K562 (cell line): Measurements from ENCODE around the gene RBL1. TPM values are rescaled to one million over a fixed set of nuclear protein-coding genes. Genes with fewer than 3 reads are reported as not detected.
A peak's percentile ranks its signal among the peaks of the same experiment; 100 is the strongest.

Experiments
- ATAC-seq: fragments of 200-7000 bp; cut with Tn5 transposase; 3 replicates; pipeline ENCODE4 v1.9.1; 2020; ENCODE audit warnings: moderate library complexity
- BruUV-seq: library from RNA; stranded (reverse); fragments of 400-500 nt; replicated peaks from 2 replicates; lab custom pipeline; 2021; lab: Mats Ljungman, UMichigan
- CTCF ChIA-PET: fragments of 300-600 bp; formaldehyde crosslinking; extraction: SDS; loops from one replicate; lab custom pipeline; 2021; ENCODE audit warnings: low intra/inter-chr PET ratio; lab: Yijun Ruan, JAX
- POLR2A ChIA-PET: fragments of 300-600, 350-650 bp; sonication (Branson Sonifier 250); formaldehyde crosslinking; extraction: SDS; loops from one replicate; lab custom pipeline; 2021; ENCODE audit warnings: antibody characterized with exemption, inconsistent platforms; lab: Yijun Ruan, JAX
- DNase-seq, 4 experiments: peaks; one replicate each; pipeline versions ENCODE4 v3.0.0 to v3.0.0-alpha.2; 2011 to 2018; ENCODE audit warnings: low spot score in 3 of 4, mixed read lengths in 3 of 4; ENCODE audit errors: extremely low read depth in 1 of 4
- FAIRE-seq: peaks from 2 replicates; lab custom pipeline; 2011; peaks lifted over from hg19 to GRCh38; lab: Jason Lieb, UNC
- H2AFZ ChIP-seq: 2 replicates; pipeline ENCODE4 v1.6.0; 2011; ENCODE audit warnings: low read depth, low read length, control low read depth, inconsistent platforms
- H3K27ac ChIP-seq: fragments of 200-600 bp; 3 replicates; pipeline ENCODE4 v1.8.0; 2011; ENCODE audit warnings: low read depth, mild to moderate bottlenecking, control low read depth, inconsistent platforms, low read length, moderate library complexity, mixed read lengths; ENCODE audit errors: extremely low read depth
- H3K27me3 ChIP-seq, 2 experiments: fragments of 300-600 bp in 1 of 2; 2 replicates in 1 of 2; 3 replicates in 1 of 2; pipeline versions ENCODE4 v1.6.0 to v1.8.0; 2011; ENCODE audit warnings: inconsistent platforms in 2 of 2, low read length in 2 of 2, mild to moderate bottlenecking in 1 of 2, mixed read lengths in 1 of 2, moderate library complexity in 1 of 2; ENCODE audit not compliant: control insufficient read depth in 2 of 2, insufficient read depth in 2 of 2
- H3K36me3 ChIP-seq: fragments of 300-600 bp; 3 replicates; pipeline ENCODE4 v1.8.0; 2011; ENCODE audit warnings: mild to moderate bottlenecking, low read length, inconsistent platforms; ENCODE audit not compliant: control insufficient read depth, insufficient read depth
- H3K4me1 ChIP-seq, 2 experiments: fragments of 200-600 bp in 1 of 2; replicated peaks in 1 of 2; 2 replicates in 1 of 2; 3 replicates in 1 of 2; pipeline versions ENCODE4 v1.5.1 to v1.8.0; 2011; ENCODE audit warnings: inconsistent platforms in 2 of 2, low read length in 2 of 2, mild to moderate bottlenecking in 1 of 2, mixed read lengths in 1 of 2, moderate library complexity in 1 of 2; ENCODE audit not compliant: control insufficient read depth in 2 of 2, insufficient read depth in 2 of 2
- H3K4me2 ChIP-seq: 2 replicates; pipeline ENCODE4 v1.6.1; 2011; ENCODE audit warnings: low read length, control low read depth, inconsistent platforms, mixed read lengths; ENCODE audit not compliant: insufficient read depth
- H3K4me3 ChIP-seq: fragments of 200-600 bp; sonication (generic), shearing (Covaris generic); 2 replicates; pipeline ENCODE4 v1.5.1; 2016; ENCODE audit warnings: control low read depth, inconsistent platforms
- H3K79me2 ChIP-seq: fragments of 200-600 bp; 3 replicates; pipeline ENCODE4 v1.8.0; 2011; ENCODE audit warnings: low read length, inconsistent platforms; ENCODE audit not compliant: control insufficient read depth, insufficient read depth
- H3K9ac ChIP-seq, 2 experiments: 2 replicates each; pipeline versions ENCODE4 v1.6.0 to v1.6.1; 2011; ENCODE audit warnings: low read depth in 2 of 2, low read length in 2 of 2, control low read depth in 1 of 2, inconsistent platforms in 1 of 2, mild to moderate bottlenecking in 1 of 2, mixed read lengths in 1 of 2; ENCODE audit not compliant: insufficient read depth in 1 of 2
- H3K9me1 ChIP-seq: one replicate; pipeline ENCODE4 v1.6.0; 2011; ENCODE audit warnings: inconsistent platforms, mild to moderate bottlenecking, low read length, moderate library complexity; ENCODE audit not compliant: control insufficient read depth, insufficient read depth
- H3K9me3 ChIP-seq: replicated peaks from 2 replicates; pipeline ENCODE4 v1.5.1; 2011; ENCODE audit warnings: low read depth, low read length, inconsistent platforms; ENCODE audit not compliant: control insufficient read depth, insufficient read depth
- H4K20me1 ChIP-seq: replicated peaks from 2 replicates; pipeline ENCODE4 v1.6.1; 2011; ENCODE audit warnings: low read length, inconsistent platforms, mixed read lengths; ENCODE audit not compliant: control insufficient read depth, insufficient read depth
- ATF1 ChIP-seq, 2 experiments: fragments of 450-650 bp in 1 of 2; IDR thresholded peaks; 2 replicates each; pipeline ENCODE4 v1.6.1; 2016; ENCODE audit warnings: missing compliant biosample characterization in 1 of 2, missing genetic modification characterization in 1 of 2
- CREB1 ChIP-seq, 2 experiments: sonication (generic) in 1 of 2; formaldehyde crosslinking in 1 of 2; IDR thresholded peaks; 2 replicates each; pipeline versions ENCODE4 v1.6.1 to v1.8.0; 2012 to 2022; ENCODE audit warnings: inconsistent platforms in 1 of 2, mild to moderate bottlenecking in 1 of 2, missing genetic modification reagents in 1 of 2, moderate library complexity in 1 of 2
- CTBP1 ChIP-seq: fragments of 450-650 bp; IDR thresholded peaks from 2 replicates; pipeline ENCODE4 v1.6.1; 2016; ENCODE audit warnings: borderline replicate concordance
- CXXC5 ChIP-seq: fragments of 250-450 bp; sonication (Bioruptor Pico); IDR thresholded peaks from 2 replicates; pipeline ENCODE4 v1.8.0; 2022; ENCODE audit warnings: inconsistent platforms, mild to moderate bottlenecking, moderate library complexity
- FOXA1 ChIP-seq: fragments of 450-650 bp; IDR thresholded peaks from 2 replicates; pipeline ENCODE4 v1.6.1; 2016; ENCODE audit warnings: mild to moderate bottlenecking, borderline replicate concordance
- MYNN ChIP-seq, 2 experiments: sonication (generic); formaldehyde crosslinking in 1 of 2; IDR thresholded peaks; 2 replicates each; pipeline versions ENCODE4 v1.5.0 to v1.6.1; 2016 to 2020; ENCODE audit warnings: antibody characterized with exemption in 1 of 2, missing genetic modification reagents in 1 of 2
- PHF8 ChIP-seq: fragments of 200-600 bp; sonication (generic); IDR thresholded peaks from 2 replicates; pipeline ENCODE4 v1.6.1; 2012; ENCODE audit warnings: mixed run types, mild to moderate bottlenecking, inconsistent platforms, low read length, moderate library complexity, borderline replicate concordance
- POLR2G ChIP-seq: fragments of 200-400 bp; formaldehyde crosslinking; IDR thresholded peaks from 2 replicates; pipeline ENCODE4 v1.6.1; 2017; ENCODE audit warnings: low read depth, mild to moderate bottlenecking, antibody characterized with exemption, low read length, moderate library complexity
- SMARCC2 ChIP-seq: fragments of 450-650 bp; IDR thresholded peaks from 2 replicates; pipeline ENCODE4 v1.6.1; 2017; ENCODE audit warnings: antibody characterized with exemption, moderate library complexity, mild to moderate bottlenecking, low read depth
- TEAD1 ChIP-seq, 2 experiments: fragments of 450-650 bp in 1 of 2; sonication (generic) in 1 of 2; formaldehyde crosslinking; IDR thresholded peaks; 2 replicates each; pipeline versions ENCODE4 v1.4.0 to v1.8.0; 2020 to 2022; ENCODE audit warnings: mild to moderate bottlenecking in 2 of 2, missing genetic modification reagents in 1 of 2
- TEAD2 ChIP-seq: fragments of 450-650 bp; IDR thresholded peaks from 2 replicates; pipeline ENCODE4 v1.6.1; 2016; ENCODE audit warnings: missing genetic modification characterization, control low read depth, missing compliant biosample characterization
- ZNF41 ChIP-seq: fragments of 250-450 bp; sonication (Bioruptor Pico); conservative IDR thresholded peaks from 2 replicates; pipeline ENCODE4 v1.4.0; 2020; ENCODE audit warnings: mild to moderate bottlenecking
- WGBS: fragments of 100-300 bp; shearing (Covaris generic); methylation state at CpG from one replicate; pipeline ENCODE4 v1.1.6; 2016; ENCODE audit warnings: low coverage, mixed read lengths; ENCODE audit not compliant: insufficient coverage; ENCODE audit errors: missing lambda C conversion rate; 5-methylcytosine and 5-hydroxymethylcytosine counted together
- in situ Hi-C: fragments of 300-500 bp; cut with MboI; formaldehyde crosslinking; loops from 4 replicates; pipeline ENCODE4 v1.15.0; 2018; ENCODE audit warnings: inconsistent platforms, mixed read lengths
- intact Hi-C: fragments of 100-400 bp; cut with micrococcal nuclease; formaldehyde crosslinking; loops from 2 replicates; pipeline ENCODE4 v1.14.2; 2022
- polyA plus RNA-seq, 8 experiments: library from polyadenylated mRNA; depleted of rRNA in 4 of 8; stranded (reverse) in 5 of 8; unstranded in 3 of 8; fragments of >200 nt; fragmentation: Nextera tagmentation in 2 of 8; fragmentation: Illumina TruSeq in 1 of 8; extraction: Ambion mirVana in 2 of 8; extraction: Trizol in 1 of 8; gene quantifications; 2 replicates each; pipeline versions ENCODE4 v1.2.1 to v1.2.3, GENCODE V29; 2011 to 2014; ENCODE audit warnings: inconsistent platforms in 1 of 8, missing spikeins in 1 of 8
- total RNA-seq, 7 experiments: library from RNA; depleted of rRNA in 6 of 7; stranded (reverse); fragments of >200 nt in 6 of 7; fragmentation: Illumina TruSeq in 2 of 7; extraction: Trizol in 2 of 7; gene quantifications; 2 replicates each; pipeline versions ENCODE4 v1.2.1 to v1.2.3, GENCODE V29; 2011 to 2021; ENCODE audit warnings: low replicate concordance in 1 of 7
- TF ChIP-seq, protein P1 (sequence below): fragments of 200-800 bp; sonication (Bioruptor generic); IDR thresholded peaks from 2 replicates; pipeline ENCODE4 v1.6.1; 2017; ENCODE audit warnings: missing genetic modification characterization, missing compliant biosample characterization

RBL1 gene
- total and polyA plus RNA-seq, 9 of the 15 experiments (the other 6 are each of a cell fraction or from before 2014, with no cell fraction given): 4.0 to 25.9 (median 15.6) TPM

- 31% methylated on average over 11 of the region's 11 CpGs for WGBS
- Histone ChIP-seq H2AFZ (peak overlapping the region; percentile 84), H3K27me3 (no peaks in the 10 kb centered on the region), H3K27ac (peak overlapping the region; percentile 69), H3K4me2 (peak overlapping the region; percentile 65), H3K9ac (peak overlapping the region; percentile 61 to 98), H3K4me3 (peak overlapping the region; percentile 83), H3K9me1 (no peaks in the 10 kb centered on the region), H3K9me3 (no peaks in the 10 kb centered on the region), H3K36me3 (no peaks in the 10 kb centered on the region), H3K4me1 (peaks cover 17 to 19% of the 10 kb centered on the region in 2 experiments; a peak in 4 of 5 replicates), H3K79me2 (peaks cover 6% of the 10 kb centered on the region; the same call in 2 of the 3 replicates), H4K20me1 (no peaks in the 10 kb centered on the region)
- ChIA-PET POLR2A (interaction anchor here (0.6 kb wide), 1 partner anchor 97 kb away, joined by 3 read pairs; no protein-coding TSS in a partner anchor), CTCF (interaction anchor here (0.7 kb wide), 1 partner anchor 206 kb away, joined by 4 read pairs; no protein-coding TSS in a partner anchor)
- in situ Hi-C loops: no loop called here
- TSS peak; percentile 95 for BruUV-seq
- intact Hi-C loops: loop anchor here (5.0 kb wide), 1 partner anchor 380 kb away; the partner anchor contains the start of gene TGIF2
- DNase-seq (no peak), ATAC-seq (peak; percentile 15), FAIRE-seq (no peak)
- TF ChIP-seq FOXA1: 0 out of 2 replicates have a peak, but pooled peaks have one; percentile 14
- TF ChIP-seq CTBP1: no peak
- TF ChIP-seq POLR2G: no peak
- 0 out of 2 replicates have a peak, but pooled peaks have one; percentile 21 for TF ChIP-seq MYNN (IDR thresholded peaks at IDR 0.05)
- TF ChIP-seq MYNN (CRISPR knock-in tag; IDR thresholded peaks at IDR 0.05): no peak
- no peak for TF ChIP-seq TEAD2 (tag)
- TF ChIP-seq PHF8: peak; percentile 73; the same call in 1 of the 2 replicates
- TF ChIP-seq ZNF41 (CRISPR knock-in tag): no peak
- TF ChIP-seq SMARCC2: 0 out of 2 replicates have a peak, but pooled peaks have one; percentile 16
- 0 out of 4 replicates have a peak, but pooled peaks of 1 of the 2 experiments have one; percentile 33 for TF ChIP-seq TEAD1 (CRISPR knock-in tag; IDR thresholded peaks at IDR 0.05)
- TF ChIP-seq CXXC5: 0 out of 2 replicates have a peak, but pooled peaks have one; percentile 2
- TF ChIP-seq CREB1 (IDR thresholded peaks at IDR 0.05): no peak
- TF ChIP-seq CREB1 (CRISPR knock-in tag; IDR thresholded peaks at IDR 0.05): no peak
- TF ChIP-seq ATF1 (CRISPR knock-in tag; IDR thresholded peaks at IDR 0.05): no peak
- 0 out of 2 replicates have a peak, but pooled peaks have one; percentile 34 for TF ChIP-seq ATF1 (tag; IDR thresholded peaks at IDR 0.05)
- TF ChIP-seq, protein P1, sequence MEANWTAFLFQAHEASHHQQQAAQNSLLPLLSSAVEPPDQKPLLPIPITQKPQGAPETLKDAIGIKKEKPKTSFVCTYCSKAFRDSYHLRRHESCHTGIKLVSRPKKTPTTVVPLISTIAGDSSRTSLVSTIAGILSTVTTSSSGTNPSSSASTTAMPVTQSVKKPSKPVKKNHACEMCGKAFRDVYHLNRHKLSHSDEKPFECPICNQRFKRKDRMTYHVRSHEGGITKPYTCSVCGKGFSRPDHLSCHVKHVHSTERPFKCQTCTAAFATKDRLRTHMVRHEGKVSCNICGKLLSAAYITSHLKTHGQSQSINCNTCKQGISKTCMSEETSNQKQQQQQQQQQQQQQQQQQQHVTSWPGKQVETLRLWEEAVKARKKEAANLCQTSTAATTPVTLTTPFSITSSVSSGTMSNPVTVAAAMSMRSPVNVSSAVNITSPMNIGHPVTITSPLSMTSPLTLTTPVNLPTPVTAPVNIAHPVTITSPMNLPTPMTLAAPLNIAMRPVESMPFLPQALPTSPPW (CRISPR knock-in tag): peak; percentile 16; the same call in 1 of the 2 replicates
These were observed 143.6 kb downstream of the RBL1 start for GRCh38 chr20:36951979-36952738.
